A549 treated with Hydrocortisone at 1 μM for 4 hours (cell line): ENCODE measurements around the gene TSN. TPM values are rescaled to one million over a fixed set of nuclear protein-coding genes. Genes with fewer than 3 reads are reported as not detected.

Source experiments
- total RNA-seq: library from RNA; stranded (reverse); fragments of 200-300 nt; extraction: Qiagen RNA extraction; gene quantifications from 5 replicates; pipeline ENCODE4 v1.2.3, GENCODE V29; 2022

TSN gene
- total RNA-seq = 56.8 to 66.7 TPM (median 59.6 TPM) in 5 replicates

DNA sequence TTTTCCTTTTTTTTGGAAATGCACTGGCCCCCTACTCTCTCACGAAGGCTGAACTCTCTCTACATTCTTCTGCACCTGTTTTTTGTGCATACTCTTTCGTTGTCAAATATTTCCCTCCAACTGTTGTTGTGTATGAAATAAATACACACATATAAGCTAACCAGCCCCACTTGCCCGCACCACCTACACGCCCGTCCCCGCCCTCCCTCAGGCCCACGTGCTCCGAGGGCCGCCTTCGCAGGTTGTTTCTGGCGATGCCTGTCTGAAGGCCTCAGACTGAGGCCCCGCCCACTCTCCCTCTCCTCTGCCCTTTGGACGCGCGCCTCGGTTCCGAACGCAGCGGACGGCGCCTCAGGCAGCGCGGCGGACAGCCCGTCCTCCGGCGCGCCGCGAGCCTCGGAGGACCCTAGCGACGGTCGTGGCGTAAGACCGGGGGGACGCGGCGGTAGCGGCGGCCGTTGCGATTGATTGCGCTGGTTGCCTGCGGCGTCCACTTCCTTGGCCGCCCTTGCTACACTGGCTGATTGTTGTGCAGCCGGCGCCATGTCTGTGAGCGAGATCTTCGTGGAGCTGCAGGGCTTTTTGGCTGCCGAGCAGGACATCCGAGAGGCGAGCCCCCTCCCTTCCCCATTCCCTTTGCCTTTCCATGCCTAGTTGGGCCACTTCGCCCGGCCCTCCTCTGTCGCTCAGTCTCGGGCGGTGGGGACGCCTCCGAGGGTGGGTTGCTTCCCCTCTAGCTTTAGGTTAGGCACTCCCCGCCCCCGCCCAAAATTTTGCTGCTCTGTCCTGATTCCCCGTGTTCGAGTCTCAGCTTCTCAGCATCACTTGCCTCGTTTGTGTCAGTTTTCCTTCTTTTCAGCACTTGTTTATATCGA is at the start of gene TSN:
TSN (plus strand) TSS at position 415 of the 875 bp plus-strand sequence; CDS start at position 544, 129 bp downstream.

DNA sequence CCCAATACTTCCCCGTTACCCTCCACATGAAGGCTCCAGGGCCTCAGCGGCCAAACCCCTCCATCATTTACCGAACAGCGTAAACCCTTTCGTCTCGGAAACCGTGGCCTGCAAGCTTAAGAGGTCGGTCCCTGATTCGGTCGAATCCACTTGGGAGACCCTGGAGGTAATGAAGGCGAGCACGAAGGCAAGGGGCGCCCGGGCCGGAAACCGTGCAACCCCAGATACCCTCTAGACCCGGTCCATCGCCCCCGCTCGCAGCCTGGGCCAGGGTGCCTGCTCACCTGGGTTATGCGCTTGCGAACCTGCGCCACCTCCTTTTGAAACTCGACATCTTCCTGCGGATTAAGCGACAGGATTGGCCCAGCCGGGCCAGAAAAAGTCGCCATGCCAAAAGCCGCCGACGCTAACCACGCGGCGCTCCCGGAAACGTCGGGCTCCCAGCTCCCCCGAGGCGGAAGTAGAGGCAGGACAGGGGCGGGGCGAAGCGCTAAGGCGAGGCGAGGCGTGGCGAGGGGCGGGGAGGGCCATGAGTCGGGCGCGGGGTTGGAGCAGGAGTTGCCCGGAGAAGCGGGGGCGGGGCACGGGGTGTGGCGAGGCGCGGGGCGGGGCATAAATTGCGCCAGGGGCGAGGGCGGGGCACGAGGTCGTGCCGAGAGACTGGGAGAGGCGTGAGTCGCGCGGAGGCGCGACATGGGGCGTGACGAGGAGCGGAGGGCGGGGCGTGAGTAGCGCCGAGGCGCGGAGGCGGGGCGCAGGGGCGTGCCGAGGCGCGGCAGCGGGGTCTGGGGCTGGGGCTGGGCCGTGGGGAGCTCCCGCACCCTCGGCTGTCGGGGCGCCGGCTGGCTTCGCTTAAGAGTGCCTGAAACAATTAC is 18.8 kb upstream of the TSN start, which contains the start of gene NIFK:
NIFK (minus strand) TSS at position 414 of the 875 bp plus-strand sequence; CDS start at position 389, 25 bp downstream.

Other genes starting within 250 kb of the TSN start
- gene RNU4ATAC, start 224.8 kb upstream of the TSN start, total RNA-seq = not detected in 5 replicates
- 15.9 to 27.1 TPM (median 20.0 TPM) in 5 replicates for gene CLASP1, start 106.2 kb upstream of the TSN start, total RNA-seq
- gene NIFK, start 18.8 kb upstream of the TSN start, total RNA-seq = 62.4 to 79.1 TPM (median 65.8 TPM) in 5 replicates